ENCODE results near the gene ATP12A. TPM values are rescaled to one million over a fixed set of nuclear protein-coding genes. Genes with fewer than 3 reads are reported as not detected.

Gene ATP12A
- polyA plus RNA-seq, 3 donors: not detected

DNA sequence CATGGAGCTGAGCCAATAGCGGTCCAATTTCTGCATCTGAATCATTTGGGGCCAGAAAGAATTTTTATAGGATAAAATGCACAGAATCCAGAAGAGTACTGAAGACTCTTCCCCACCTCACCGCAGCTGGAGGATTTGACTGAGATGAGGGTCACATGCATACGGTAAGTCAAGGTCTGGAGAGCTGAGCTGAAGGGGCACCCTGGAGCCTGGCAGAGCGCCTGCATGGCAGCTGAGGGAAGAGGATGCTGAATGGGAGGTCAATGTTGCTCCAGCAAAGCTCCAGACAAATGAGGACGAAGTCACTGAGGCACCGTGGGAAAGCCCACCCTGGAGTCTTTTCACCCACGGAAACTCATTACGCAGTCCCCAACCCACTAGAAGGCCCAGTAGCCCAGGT lies 43.4 kb upstream of the ATP12A start:
- Histone ChIP-seq H4K20me1 (ENCODE audit: insufficient read depth, low read length) (no peaks in the 10 kb centered on the region), H3K27me3 (ENCODE audit: control insufficient read depth in 2 of 2, insufficient read depth in 2 of 2, low read length in 2 of 2) (no peaks in the 10 kb centered on the region), H3K4me2 (replicated peaks; ENCODE audit: extremely low read depth, low read length, poor library complexity, severe bottlenecking) (no peak overlapping the region), H3K36me3 (replicated peaks in 1 of 2; ENCODE audit: control insufficient read depth in 1 of 2, insufficient read depth in 2 of 2, low read length in 2 of 2) (no peaks in the 10 kb centered on the region), H3K79me2 (ENCODE audit: insufficient read depth, low read length) (no peaks in the 10 kb centered on the region), H3K4me3 (replicated peaks in 1 of 3; ENCODE audit: low read depth in 2 of 3, low read length in 3 of 3) (no peak overlapping the region), H3K9ac (ENCODE audit: insufficient read depth, low read length, poor library complexity, severe bottlenecking) (no peak overlapping the region), H3K9me3 (replicated peaks in 1 of 2; ENCODE audit: control insufficient read depth in 1 of 2, insufficient read depth in 1 of 2, low read length in 2 of 2) (no peaks in the 10 kb centered on the region), H3K27ac (ENCODE audit: low read depth in 1 of 2, low read length in 2 of 2) (no peak overlapping the region), H3K4me1 (ENCODE audit: control insufficient read depth in 1 of 2, insufficient read depth in 2 of 2, low read length in 2 of 2) (no peaks in the 10 kb centered on the region), H2AFZ (ENCODE audit: insufficient read depth, low read depth, low read length, poor library complexity, severe bottlenecking) (no peak overlapping the region)
- 94% methylated on average over 6 of the region's 8 CpGs for WGBS (ENCODE audit: insufficient coverage)
- DNase-seq: no peak
- TF ChIP-seq, protein P1, sequence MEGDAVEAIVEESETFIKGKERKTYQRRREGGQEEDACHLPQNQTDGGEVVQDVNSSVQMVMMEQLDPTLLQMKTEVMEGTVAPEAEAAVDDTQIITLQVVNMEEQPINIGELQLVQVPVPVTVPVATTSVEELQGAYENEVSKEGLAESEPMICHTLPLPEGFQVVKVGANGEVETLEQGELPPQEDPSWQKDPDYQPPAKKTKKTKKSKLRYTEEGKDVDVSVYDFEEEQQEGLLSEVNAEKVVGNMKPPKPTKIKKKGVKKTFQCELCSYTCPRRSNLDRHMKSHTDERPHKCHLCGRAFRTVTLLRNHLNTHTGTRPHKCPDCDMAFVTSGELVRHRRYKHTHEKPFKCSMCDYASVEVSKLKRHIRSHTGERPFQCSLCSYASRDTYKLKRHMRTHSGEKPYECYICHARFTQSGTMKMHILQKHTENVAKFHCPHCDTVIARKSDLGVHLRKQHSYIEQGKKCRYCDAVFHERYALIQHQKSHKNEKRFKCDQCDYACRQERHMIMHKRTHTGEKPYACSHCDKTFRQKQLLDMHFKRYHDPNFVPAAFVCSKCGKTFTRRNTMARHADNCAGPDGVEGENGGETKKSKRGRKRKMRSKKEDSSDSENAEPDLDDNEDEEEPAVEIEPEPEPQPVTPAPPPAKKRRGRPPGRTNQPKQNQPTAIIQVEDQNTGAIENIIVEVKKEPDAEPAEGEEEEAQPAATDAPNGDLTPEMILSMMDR (IDR thresholded peaks at IDR 0.05): no peak
- no peak overlapping the region for H3K4me3 Mint-ChIP-seq
- intact Hi-C loops (cut with micrococcal nuclease): no loop called here
- H3K27me3 Mint-ChIP-seq (ENCODE audit: low read depth in 3 of 3): peaks cover 0 to 5% (median 4%) of the 10 kb centered on the region in 3 donors
- no peaks in the 10 kb centered on the region for H3K36me3 Mint-ChIP-seq
- peaks cover 0 to 6% (median 2%) of the 10 kb centered on the region in 7 donors for H3K9me3 Mint-ChIP-seq
- no peak overlapping the region for H3K27ac Mint-ChIP-seq
- no peaks in the 10 kb centered on the region for H3K4me1 Mint-ChIP-seq

DNA sequence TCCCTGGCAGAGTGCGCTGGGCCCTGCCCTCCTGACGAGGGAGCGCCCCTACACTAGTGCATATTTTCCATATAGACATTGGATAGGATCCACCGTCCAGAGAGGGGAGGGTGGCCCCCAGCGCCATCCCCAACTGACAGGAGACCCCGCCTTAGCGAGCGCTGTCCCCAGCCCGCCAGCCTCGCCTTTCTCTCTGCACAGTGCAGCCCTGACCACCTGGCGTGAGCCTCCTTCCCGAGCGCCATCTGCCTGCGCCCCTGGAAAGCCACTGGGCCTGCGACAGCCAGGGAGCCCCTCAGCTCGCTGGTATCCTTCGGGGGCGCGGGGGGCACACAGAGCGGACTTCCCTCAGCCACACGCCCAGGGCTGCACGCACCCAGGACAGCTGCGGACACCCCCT lies 42.1 kb upstream of the ATP12A start:
- no peaks in the 10 kb centered on the region for H3K4me1 Mint-ChIP-seq
- WGBS (ENCODE audit: insufficient coverage): 83% methylated on average over 10 of the region's 23 CpGs
- no peak overlapping the region for H3K27ac Mint-ChIP-seq
- Histone ChIP-seq H3K4me1 (ENCODE audit: control insufficient read depth in 1 of 2, insufficient read depth in 2 of 2, low read length in 2 of 2) (no peaks in the 10 kb centered on the region), H3K27ac (ENCODE audit: low read depth in 1 of 2, low read length in 2 of 2) (no peak overlapping the region), H3K36me3 (replicated peaks in 1 of 2; ENCODE audit: control insufficient read depth in 1 of 2, insufficient read depth in 2 of 2, low read length in 2 of 2) (no peaks in the 10 kb centered on the region), H3K4me2 (replicated peaks; ENCODE audit: extremely low read depth, low read length, poor library complexity, severe bottlenecking) (no peak overlapping the region), H3K9ac (ENCODE audit: insufficient read depth, low read length, poor library complexity, severe bottlenecking) (no peak overlapping the region), H4K20me1 (ENCODE audit: insufficient read depth, low read length) (no peaks in the 10 kb centered on the region), H3K4me3 (replicated peaks in 1 of 3; ENCODE audit: low read depth in 2 of 3, low read length in 3 of 3) (no peak overlapping the region), H3K27me3 (ENCODE audit: control insufficient read depth in 2 of 2, insufficient read depth in 2 of 2, low read length in 2 of 2) (no peaks in the 10 kb centered on the region), H3K9me3 (replicated peaks in 1 of 2; ENCODE audit: control insufficient read depth in 1 of 2, insufficient read depth in 1 of 2, low read length in 2 of 2) (no peaks in the 10 kb centered on the region), H3K79me2 (ENCODE audit: insufficient read depth, low read length) (no peaks in the 10 kb centered on the region), H2AFZ (ENCODE audit: insufficient read depth, low read depth, low read length, poor library complexity, severe bottlenecking) (no peak overlapping the region)
- DNase-seq: no peak
- H3K36me3 Mint-ChIP-seq: no peaks in the 10 kb centered on the region
- intact Hi-C loops (cut with micrococcal nuclease): no loop called here
- H3K9me3 Mint-ChIP-seq: peaks cover 0 to 6% (median 0%) of the 10 kb centered on the region in 7 donors
- H3K27me3 Mint-ChIP-seq (ENCODE audit: low read depth in 3 of 3): peaks cover 0 to 5% (median 4%) of the 10 kb centered on the region in 3 donors
- H3K4me3 Mint-ChIP-seq: no peak overlapping the region
- TF ChIP-seq, protein P1 (IDR thresholded peaks at IDR 0.05): no peak

Data from CD14-positive monocyte (primary cell).